Hepatic stellate cell (primary cell): ENCODE measurements around the gene TNFRSF11A.
A peak's percentile ranks its signal among the peaks of the same experiment; 100 is the strongest.

Source experiments
- DNase-seq: peaks from one replicate; pipeline ENCODE4 v3.0.0; 2011; ENCODE audit warnings: low spot score

Gene TNFRSF11A

GRCh38 chr18:62418258-62418657 lies 93.1 kb downstream of the TNFRSF11A start:
- no peak for DNase-seq

- DNase-seq, result no peak
Observed at GRCh38 chr18:62420151-62420512, 95.0 kb downstream of the TNFRSF11A start.

GRCh38 chr18:62420513-62421209 lies 95.6 kb downstream of the TNFRSF11A start:
- DNase-seq, result peak; percentile 48

GRCh38 chr18:62425465-62426190 lies 100.5 kb downstream of the TNFRSF11A start:
- peak; percentile 64 for DNase-seq

- no peak for DNase-seq
Observed at GRCh38 chr18:62426191-62426488, 101.0 kb downstream of the TNFRSF11A start.

- no peak for DNase-seq
Observed at GRCh38 chr18:62432176-62432575, 107.1 kb downstream of the TNFRSF11A start.

GRCh38 chr18:62434798-62435197 lies 109.7 kb downstream of the TNFRSF11A start:
- DNase-seq, result no peak

GRCh38 chr18:62435435-62436031 lies 110.4 kb downstream of the TNFRSF11A start:
- no peak for DNase-seq

GRCh38 chr18:62436636-62437234 lies 111.6 kb downstream of the TNFRSF11A start:
- no peak for DNase-seq

- DNase-seq, result peak; percentile 47
Observed at GRCh38 chr18:62437235-62438017, 112.3 kb downstream of the TNFRSF11A start.

GRCh38 chr18:62438018-62438329 lies 112.9 kb downstream of the TNFRSF11A start:
- no peak for DNase-seq

- DNase-seq, result no peak
Observed at GRCh38 chr18:62438402-62438801, 113.3 kb downstream of the TNFRSF11A start.

- DNase-seq, result no peak
Observed at GRCh38 chr18:62438866-62439265, 113.8 kb downstream of the TNFRSF11A start.
